ENCODE results near the gene TUBGCP6. TPM values are rescaled to one million over a fixed set of nuclear protein-coding genes. Genes with fewer than 3 reads are reported as not detected.

The TUBGCP6 gene
- total RNA-seq, 1 experiment from 2014 or later, result 38.6 TPM

GRCh38 chr22:50202130-50202666 lies 42.6 kb downstream of the TUBGCP6 start:
- BruUV-seq (replicated peaks), result no TSS peak

More at GRCh38 chr22:50202130-50202666, 42.6 kb downstream of the TUBGCP6 start:
- POLR2A ChIA-PET, result no interaction called here
- DNase-seq (ENCODE audit: low read depth, low spot score) (no peak), ATAC-seq (no peak)
- CTCF ChIA-PET, result no interaction called here
- intact Hi-C loops (cut with micrococcal nuclease), result loop anchor here (10.0 kb wide), 1 partner anchor 267 kb away; no protein-coding TSS in a partner anchor
- Histone ChIP-seq H3K9me2 (ENCODE audit: insufficient read depth) (no peaks in the 10 kb centered on the region), H3K36me3 (ENCODE audit: control insufficient read depth in 1 of 2, insufficient read depth in 2 of 2, low read length in 2 of 2) (peaks cover 2 to 8% of the 10 kb centered on the region in 2 experiments; a peak in 2 of 4 replicates), H2AFZ (ENCODE audit: low read depth, low read length, poor library complexity, severe bottlenecking) (no peak overlapping the region), H3K4me1 (ENCODE audit: control insufficient read depth in 1 of 2, insufficient read depth in 2 of 2, low read length in 2 of 2) (peaks cover 9 to 31% of the 10 kb centered on the region in 2 experiments), H3K4me3 (replicated peaks in 1 of 2; ENCODE audit: low read depth in 1 of 2, low read length in 2 of 2) (peak overlapping the region; percentile 61 to 65), H3K79me2 (ENCODE audit: insufficient read depth, low read length) (peaks cover 10% of the 10 kb centered on the region), H4K20me1 (ENCODE audit: insufficient read depth) (no peaks in the 10 kb centered on the region), H3K9ac (ENCODE audit: low read length) (peak overlapping the region; percentile 67), H3K4me2 (ENCODE audit: low read length) (peak overlapping the region; percentile 95), H3K27ac (ENCODE audit: low read depth, low read length) (no peak overlapping the region; the same call in 1 of the 2 replicates), H3K27me3 (ENCODE audit: insufficient read depth, low read length) (no peaks in the 10 kb centered on the region), H3K9me3 (ENCODE audit: control insufficient read depth in 1 of 2, insufficient read depth in 1 of 2, low read depth in 1 of 2, low read length in 2 of 2) (peaks cover 0 to 8% of the 10 kb centered on the region in 2 experiments; a peak in 1 of 4 replicates)
- no peak for TF ChIP-seq RAD21 (IDR thresholded peaks at IDR 0.05; ENCODE audit: low read depth)
- TF ChIP-seq TCF7L2 (IDR thresholded peaks at IDR 0.05; ENCODE audit: borderline replicate concordance, extremely low read depth, insufficient read depth, insufficient read length), result no peak
- TF ChIP-seq SP1 (IDR thresholded peaks at IDR 0.05; ENCODE audit: low read depth), result no peak
- TF ChIP-seq SRF (IDR thresholded peaks at IDR 0.05; ENCODE audit: low read depth), result no peak
- no peak for TF ChIP-seq MAX (IDR thresholded peaks at IDR 0.05)
- no peak for TF ChIP-seq ATF3 (IDR thresholded peaks at IDR 0.05)
- no peak for TF ChIP-seq CTCF (IDR thresholded peaks at IDR 0.05 in 2 of 3, conservative IDR thresholded peaks at IDR 0.05 in 1 of 3; ENCODE audit: borderline replicate concordance in 1 of 3, insufficient read depth in 1 of 3, low read depth in 2 of 3, low read length in 2 of 3)
- no peak for TF ChIP-seq EGR1 (IDR thresholded peaks at IDR 0.05; ENCODE audit: low read depth)
- no peak for TF ChIP-seq POLR2AphosphoS5 (IDR thresholded peaks at IDR 0.05; ENCODE audit: low read depth, low read length)
- no peak for TF ChIP-seq POLR2A (IDR thresholded peaks at IDR 0.05; ENCODE audit: borderline replicate concordance, extremely low read depth, insufficient read depth, insufficient read length)
- TF ChIP-seq EZH2 (IDR thresholded peaks at IDR 0.05), result no peak
- TF ChIP-seq CBX3 (IDR thresholded peaks at IDR 0.05; ENCODE audit: low read depth), result no peak
- TF ChIP-seq, protein P1, sequence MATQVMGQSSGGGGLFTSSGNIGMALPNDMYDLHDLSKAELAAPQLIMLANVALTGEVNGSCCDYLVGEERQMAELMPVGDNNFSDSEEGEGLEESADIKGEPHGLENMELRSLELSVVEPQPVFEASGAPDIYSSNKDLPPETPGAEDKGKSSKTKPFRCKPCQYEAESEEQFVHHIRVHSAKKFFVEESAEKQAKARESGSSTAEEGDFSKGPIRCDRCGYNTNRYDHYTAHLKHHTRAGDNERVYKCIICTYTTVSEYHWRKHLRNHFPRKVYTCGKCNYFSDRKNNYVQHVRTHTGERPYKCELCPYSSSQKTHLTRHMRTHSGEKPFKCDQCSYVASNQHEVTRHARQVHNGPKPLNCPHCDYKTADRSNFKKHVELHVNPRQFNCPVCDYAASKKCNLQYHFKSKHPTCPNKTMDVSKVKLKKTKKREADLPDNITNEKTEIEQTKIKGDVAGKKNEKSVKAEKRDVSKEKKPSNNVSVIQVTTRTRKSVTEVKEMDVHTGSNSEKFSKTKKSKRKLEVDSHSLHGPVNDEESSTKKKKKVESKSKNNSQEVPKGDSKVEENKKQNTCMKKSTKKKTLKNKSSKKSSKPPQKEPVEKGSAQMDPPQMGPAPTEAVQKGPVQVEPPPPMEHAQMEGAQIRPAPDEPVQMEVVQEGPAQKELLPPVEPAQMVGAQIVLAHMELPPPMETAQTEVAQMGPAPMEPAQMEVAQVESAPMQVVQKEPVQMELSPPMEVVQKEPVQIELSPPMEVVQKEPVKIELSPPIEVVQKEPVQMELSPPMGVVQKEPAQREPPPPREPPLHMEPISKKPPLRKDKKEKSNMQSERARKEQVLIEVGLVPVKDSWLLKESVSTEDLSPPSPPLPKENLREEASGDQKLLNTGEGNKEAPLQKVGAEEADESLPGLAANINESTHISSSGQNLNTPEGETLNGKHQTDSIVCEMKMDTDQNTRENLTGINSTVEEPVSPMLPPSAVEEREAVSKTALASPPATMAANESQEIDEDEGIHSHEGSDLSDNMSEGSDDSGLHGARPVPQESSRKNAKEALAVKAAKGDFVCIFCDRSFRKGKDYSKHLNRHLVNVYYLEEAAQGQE (IDR thresholded peaks at IDR 0.05; ENCODE audit: low read depth), result no peak
- TF ChIP-seq ELF1 (IDR thresholded peaks at IDR 0.05; ENCODE audit: borderline replicate concordance, low read depth), result no peak
- TF ChIP-seq CEBPB (IDR thresholded peaks at IDR 0.05; ENCODE audit: low read depth), result no peak
- TF ChIP-seq SIN3A (IDR thresholded peaks at IDR 0.05; ENCODE audit: low read depth), result no peak
- TF ChIP-seq ZFX (IDR thresholded peaks at IDR 0.05), result no peak
- TF ChIP-seq, protein P2, sequence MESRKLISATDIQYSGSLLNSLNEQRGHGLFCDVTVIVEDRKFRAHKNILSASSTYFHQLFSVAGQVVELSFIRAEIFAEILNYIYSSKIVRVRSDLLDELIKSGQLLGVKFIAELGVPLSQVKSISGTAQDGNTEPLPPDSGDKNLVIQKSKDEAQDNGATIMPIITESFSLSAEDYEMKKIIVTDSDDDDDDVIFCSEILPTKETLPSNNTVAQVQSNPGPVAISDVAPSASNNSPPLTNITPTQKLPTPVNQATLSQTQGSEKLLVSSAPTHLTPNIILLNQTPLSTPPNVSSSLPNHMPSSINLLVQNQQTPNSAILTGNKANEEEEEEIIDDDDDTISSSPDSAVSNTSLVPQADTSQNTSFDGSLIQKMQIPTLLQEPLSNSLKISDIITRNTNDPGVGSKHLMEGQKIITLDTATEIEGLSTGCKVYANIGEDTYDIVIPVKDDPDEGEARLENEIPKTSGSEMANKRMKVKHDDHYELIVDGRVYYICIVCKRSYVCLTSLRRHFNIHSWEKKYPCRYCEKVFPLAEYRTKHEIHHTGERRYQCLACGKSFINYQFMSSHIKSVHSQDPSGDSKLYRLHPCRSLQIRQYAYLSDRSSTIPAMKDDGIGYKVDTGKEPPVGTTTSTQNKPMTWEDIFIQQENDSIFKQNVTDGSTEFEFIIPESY (IDR thresholded peaks at IDR 0.05; ENCODE audit: extremely low read depth, insufficient replicate concordance, low read length), result no peak
- no peak for TF ChIP-seq EZH2phosphoT487 (IDR thresholded peaks at IDR 0.05; ENCODE audit: borderline replicate concordance)
- RAD21 ChIA-PET (ENCODE audit: low non-redundant PET in 1 of 2, low total read pairs in 2 of 2, uncharacterized antibody in 2 of 2, unreplicated experiment in 2 of 2), result no interaction called here

Measured in HCT116 (cell line).